Mononuclear cell (primary cell): ENCODE data around the gene RWDD2A. TPM values are rescaled to one million over a fixed set of nuclear protein-coding genes. Genes with fewer than 3 reads are reported as not detected.

Source experiments
- H3K27me3 ChIP-seq: 2 replicates; pipeline ENCODE4 v1.6.0; 2011; ENCODE audit warnings: low read length, control low read depth; ENCODE audit not compliant: insufficient read depth
- H3K4me1 ChIP-seq: 2 replicates; pipeline ENCODE4 v1.5.1; 2011; ENCODE audit warnings: mild to moderate bottlenecking, low read length, control low read depth; ENCODE audit not compliant: insufficient read depth
- H3K4me3 ChIP-seq: 2 replicates; pipeline ENCODE4 v1.5.1; 2011; ENCODE audit warnings: mild to moderate bottlenecking, low read length, moderate library complexity
- H3K9me3 ChIP-seq: 2 replicates; pipeline ENCODE4 v1.5.1; 2011; ENCODE audit warnings: low read depth, mild to moderate bottlenecking, control low read depth, low read length
- total RNA-seq: library from RNA; depleted of rRNA; stranded (reverse); fragments of >200 nt; gene quantifications from one replicate; pipeline ENCODE4 v1.2.3, GENCODE V29; 2012

RWDD2A gene
- 2.1 TPM for total RNA-seq

- no peaks in the 10 kb centered on the region for H3K9me3 ChIP-seq
Measured at GRCh38 chr6:83192871-83193746, at the start of gene RWDD2A, which contains the start of gene PGM3. RWDD2A (plus strand) TSS chr6:83193357; CDS start chr6:83194452, 1,095 bp downstream. PGM3 (minus strand) TSS chr6:83193265; CDS start chr6:83191012, 2,253 bp downstream.

GRCh38 chr6:83151114-83151513 lies 42.0 kb upstream of the RWDD2A start:
- Histone ChIP-seq H3K27me3 (no peaks in the 10 kb centered on the region), H3K4me3 (no peak overlapping the region), H3K9me3 (no peaks in the 10 kb centered on the region), H3K4me1 (no peaks in the 10 kb centered on the region)

More at GRCh38 chr6:83192871-83193746, at the start of gene RWDD2A, which contains the start of gene PGM3:
- peak within 1 kb of the TSS; percentile 62 for H3K4me3 ChIP-seq
- H3K4me1 ChIP-seq: peaks cover 28% of the 10 kb centered on the region
- no peaks in the 10 kb centered on the region for H3K27me3 ChIP-seq

GRCh38 chr6:83152913-83153312 lies 40.2 kb upstream of the RWDD2A start:
- H3K4me3 ChIP-seq: no peak overlapping the region
- no peaks in the 10 kb centered on the region for H3K27me3 ChIP-seq
- H3K4me1 ChIP-seq: no peaks in the 10 kb centered on the region
- no peaks in the 10 kb centered on the region for H3K9me3 ChIP-seq

- Histone ChIP-seq H3K9me3 (no peaks in the 10 kb centered on the region), H3K4me3 (no peak overlapping the region), H3K4me1 (no peaks in the 10 kb centered on the region), H3K27me3 (no peaks in the 10 kb centered on the region)
Measured at GRCh38 chr6:83153883-83154521, 39.2 kb upstream of the RWDD2A start.

GRCh38 chr6:83155794-83156193 lies 37.4 kb upstream of the RWDD2A start:
- H3K4me3 ChIP-seq: no peak overlapping the region
- H3K27me3 ChIP-seq: no peaks in the 10 kb centered on the region
- no peaks in the 10 kb centered on the region for H3K9me3 ChIP-seq
- no peaks in the 10 kb centered on the region for H3K4me1 ChIP-seq

- no peak overlapping the region for H3K4me3 ChIP-seq
- no peaks in the 10 kb centered on the region for H3K4me1 ChIP-seq
- no peaks in the 10 kb centered on the region for H3K9me3 ChIP-seq
- no peaks in the 10 kb centered on the region for H3K27me3 ChIP-seq
Measured at GRCh38 chr6:83160167-83160566, 33.0 kb upstream of the RWDD2A start.

- Histone ChIP-seq H3K4me1 (no peaks in the 10 kb centered on the region), H3K4me3 (no peak overlapping the region), H3K9me3 (no peaks in the 10 kb centered on the region), H3K27me3 (no peaks in the 10 kb centered on the region)
Measured at GRCh38 chr6:83167726-83168278, 25.4 kb upstream of the RWDD2A start.

GRCh38 chr6:83168556-83168955 lies 24.6 kb upstream of the RWDD2A start:
- H3K4me3 ChIP-seq: no peak overlapping the region
- H3K9me3 ChIP-seq: no peaks in the 10 kb centered on the region
- H3K4me1 ChIP-seq: no peaks in the 10 kb centered on the region
- H3K27me3 ChIP-seq: no peaks in the 10 kb centered on the region

- H3K4me1 ChIP-seq: no peaks in the 10 kb centered on the region
- H3K9me3 ChIP-seq: no peaks in the 10 kb centered on the region
- no peak overlapping the region for H3K4me3 ChIP-seq
Measured at GRCh38 chr6:83169106-83169505, 24.1 kb upstream of the RWDD2A start.

GRCh38 chr6:83169511-83169910 lies 23.6 kb upstream of the RWDD2A start:
- H3K4me3 ChIP-seq: no peak overlapping the region
- no peaks in the 10 kb centered on the region for H3K4me1 ChIP-seq
- no peaks in the 10 kb centered on the region for H3K9me3 ChIP-seq
- no peaks in the 10 kb centered on the region for H3K27me3 ChIP-seq

More at GRCh38 chr6:83169106-83169505, 24.1 kb upstream of the RWDD2A start:
- H3K27me3 ChIP-seq: no peaks in the 10 kb centered on the region

GRCh38 chr6:83176246-83176645 lies 16.9 kb upstream of the RWDD2A start:
- Histone ChIP-seq H3K27me3 (no peaks in the 10 kb centered on the region), H3K4me1 (no peaks in the 10 kb centered on the region), H3K9me3 (no peaks in the 10 kb centered on the region), H3K4me3 (no peak overlapping the region)

- Histone ChIP-seq H3K4me1 (no peaks in the 10 kb centered on the region), H3K9me3 (no peaks in the 10 kb centered on the region), H3K4me3 (no peak overlapping the region), H3K27me3 (no peaks in the 10 kb centered on the region)
Measured at GRCh38 chr6:83180426-83180950, 12.7 kb upstream of the RWDD2A start.

GRCh38 chr6:83182114-83182513 lies 11.0 kb upstream of the RWDD2A start:
- Histone ChIP-seq H3K4me1 (no peaks in the 10 kb centered on the region), H3K27me3 (no peaks in the 10 kb centered on the region), H3K4me3 (no peak overlapping the region), H3K9me3 (no peaks in the 10 kb centered on the region)

GRCh38 chr6:83183082-83183828 lies 9.9 kb upstream of the RWDD2A start:
- H3K27me3 ChIP-seq: no peaks in the 10 kb centered on the region
- no peaks in the 10 kb centered on the region for H3K9me3 ChIP-seq
- H3K4me3 ChIP-seq: no peak overlapping the region
- no peaks in the 10 kb centered on the region for H3K4me1 ChIP-seq
